Measurements from ENCODE around the gene PCGF5.
A peak's percentile ranks its signal among the peaks of the same experiment; 100 is the strongest.
"Not testable (repeated sequence)": the region's sequence is repeated elsewhere in the genome, so short reads cannot be mapped to it uniquely, and the experiment has no call there.

PCGF5 gene

DNA sequence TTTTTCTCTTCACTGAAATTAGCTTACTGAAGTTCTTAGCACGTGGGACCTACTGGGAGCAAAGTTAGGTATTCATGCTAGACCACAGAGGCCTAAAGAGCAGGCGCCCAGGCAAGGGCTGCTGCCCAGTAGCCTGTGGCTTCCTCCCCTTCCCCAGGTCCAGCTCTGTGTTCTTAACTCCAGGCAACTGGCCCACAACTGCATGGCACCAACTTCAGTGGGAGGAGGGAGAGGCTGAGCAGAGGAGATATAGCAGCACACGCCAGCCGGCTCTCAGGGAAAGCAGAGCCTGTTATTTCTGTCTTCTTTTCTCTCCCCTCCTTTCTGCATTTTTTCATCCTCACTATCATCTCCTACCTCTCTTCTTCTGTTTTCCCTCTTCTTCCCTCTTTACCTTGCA is 67.4 kb downstream of the PCGF5 start:
- DNase-seq = no peak

DNA sequence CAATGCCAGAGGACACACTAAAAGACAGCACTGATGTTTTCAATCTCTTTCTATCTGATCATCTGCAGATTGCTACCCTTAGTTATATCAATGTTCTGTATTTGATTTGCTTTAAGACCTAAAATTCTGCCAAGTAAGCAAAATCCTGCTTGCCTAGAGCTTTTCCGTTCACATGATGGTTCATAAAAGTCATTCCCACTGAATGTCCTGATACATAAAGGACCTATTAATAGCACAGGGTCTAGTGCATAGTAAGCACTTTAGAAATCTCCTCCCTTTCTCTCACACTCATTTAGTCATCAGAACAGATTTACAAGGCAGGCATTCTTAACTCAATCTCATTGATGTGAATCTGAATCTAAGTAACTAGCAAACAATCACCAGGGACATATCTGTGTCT is 68.8 kb downstream of the PCGF5 start:
- DNase-seq = no peak

DNA sequence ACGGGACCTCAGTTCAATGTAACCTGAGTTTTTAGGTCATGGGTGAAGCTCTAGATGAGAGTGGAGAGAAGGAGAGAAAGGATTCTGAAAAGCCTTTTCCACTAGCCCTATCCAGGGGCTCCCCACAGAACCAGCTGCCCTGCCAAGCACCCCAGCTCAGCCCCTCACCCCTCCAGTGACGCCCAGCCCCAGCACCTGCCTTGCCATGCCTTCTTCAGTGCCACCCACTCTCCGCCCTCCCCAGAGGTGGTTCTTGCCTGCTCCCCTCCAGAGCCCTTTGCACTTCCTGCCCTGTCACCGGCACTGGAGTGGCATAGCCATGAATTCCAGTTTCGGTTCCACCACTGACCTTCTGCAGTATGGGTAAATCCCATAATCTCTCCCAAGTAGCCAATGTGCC is 70.1 kb downstream of the PCGF5 start:
- no peak for DNase-seq

DNA sequence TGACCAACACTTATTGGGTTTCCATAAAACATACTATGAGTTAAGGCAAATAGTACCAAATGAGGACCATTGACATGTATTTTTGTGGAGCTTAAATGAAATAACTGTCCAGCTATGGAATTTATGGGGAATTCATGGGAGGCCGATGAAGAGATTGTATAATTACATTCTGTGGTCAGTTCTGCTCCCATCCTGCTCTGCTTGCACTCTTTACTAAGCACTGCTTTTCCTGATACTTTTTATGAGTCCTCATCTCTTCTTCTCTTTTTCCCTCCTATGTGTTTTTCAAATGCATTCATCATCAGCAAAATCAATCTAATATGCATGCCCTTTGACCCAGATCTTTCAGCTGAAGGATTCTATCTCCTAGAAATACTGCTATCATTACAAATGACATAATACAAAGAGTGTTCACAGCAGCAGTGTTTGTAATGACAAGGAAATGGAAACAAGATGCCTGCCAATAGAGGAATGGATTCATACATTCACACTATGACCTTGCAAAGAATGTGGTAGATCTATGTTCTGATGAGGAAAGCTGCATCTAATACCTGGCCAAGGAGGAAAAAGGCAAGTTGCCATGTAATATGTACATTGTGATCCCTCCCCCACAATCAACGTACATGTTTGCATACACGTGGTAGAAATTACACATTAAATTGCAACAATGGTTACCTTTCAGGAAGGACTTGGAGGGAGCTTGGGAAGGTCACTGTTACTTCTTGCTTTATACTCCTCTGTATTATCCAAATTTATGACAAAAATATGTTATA is 73.9 kb downstream of the PCGF5 start:
- no peak for DNase-seq

DNA sequence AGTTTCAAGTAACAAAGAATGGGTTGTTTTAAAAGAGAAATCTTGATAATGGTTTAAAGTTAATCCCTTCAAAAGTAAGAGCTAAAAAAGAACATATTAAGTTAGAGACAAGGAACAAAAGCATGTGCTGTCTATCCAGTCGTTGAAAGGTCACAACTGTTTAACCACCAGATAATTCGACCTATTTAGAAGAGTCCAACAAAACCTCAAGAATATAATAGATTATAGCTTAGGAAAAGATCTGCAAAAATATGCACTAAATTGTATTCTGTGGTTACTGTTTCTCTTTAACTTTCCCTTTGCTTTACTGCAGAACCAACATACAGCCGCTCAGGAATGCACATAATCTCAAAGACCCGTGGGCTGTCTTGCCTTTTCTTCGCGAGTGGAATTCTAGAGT is 74.9 kb downstream of the PCGF5 start:
- DNase-seq = no peak

DNA sequence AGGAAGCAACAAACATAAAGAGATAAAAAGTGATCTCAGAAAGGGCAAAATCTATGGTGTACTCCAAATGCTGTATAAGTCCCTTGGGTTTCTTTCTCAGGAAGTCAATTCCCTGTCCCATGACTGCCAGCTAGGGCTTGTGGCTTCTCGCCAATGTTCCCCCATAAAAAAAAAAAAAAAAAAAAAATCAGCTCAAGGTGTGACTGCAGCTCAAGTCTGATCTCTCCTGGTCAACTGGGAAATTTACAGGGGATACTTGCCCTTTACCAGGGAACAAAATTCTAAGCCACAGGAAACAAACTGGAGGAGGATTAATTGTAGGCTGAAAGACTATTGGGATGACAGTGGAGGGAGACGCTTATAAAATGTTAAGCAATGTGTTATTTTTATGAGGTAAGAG is 76.0 kb downstream of the PCGF5 start:
- no peak for DNase-seq

DNA sequence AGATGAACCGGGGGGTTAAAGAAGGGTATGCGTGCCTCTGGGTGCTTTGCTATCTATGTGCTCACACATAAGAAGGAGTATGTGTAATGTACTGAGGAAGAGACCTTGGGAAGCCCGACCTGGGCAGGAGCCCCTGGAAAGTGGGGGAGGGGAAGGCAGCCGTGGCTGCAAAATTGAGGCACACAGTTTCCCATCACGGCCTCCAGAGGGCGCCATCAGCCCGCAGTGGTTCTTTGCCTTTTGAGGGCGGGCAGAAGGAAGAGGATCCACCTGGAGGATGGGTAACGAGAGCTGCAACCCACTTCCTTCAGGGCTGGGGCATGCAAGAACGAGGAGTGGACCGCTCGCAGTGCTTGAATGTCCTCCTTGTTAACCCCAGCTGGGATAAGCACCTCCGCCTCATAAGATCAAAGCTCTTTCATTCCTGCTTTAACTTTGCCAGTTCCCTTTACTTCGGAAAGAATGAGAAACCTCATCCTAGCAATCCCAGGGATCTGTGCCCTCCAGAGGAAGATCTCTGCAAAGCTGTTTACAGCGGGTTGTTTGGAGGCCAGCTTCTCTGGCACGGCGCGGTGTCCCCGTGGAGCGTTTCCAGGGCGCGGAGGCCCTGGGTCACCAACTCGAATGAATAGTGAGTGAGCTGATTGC is 77.9 kb downstream of the PCGF5 start:
- peak; percentile 65 for DNase-seq

DNA sequence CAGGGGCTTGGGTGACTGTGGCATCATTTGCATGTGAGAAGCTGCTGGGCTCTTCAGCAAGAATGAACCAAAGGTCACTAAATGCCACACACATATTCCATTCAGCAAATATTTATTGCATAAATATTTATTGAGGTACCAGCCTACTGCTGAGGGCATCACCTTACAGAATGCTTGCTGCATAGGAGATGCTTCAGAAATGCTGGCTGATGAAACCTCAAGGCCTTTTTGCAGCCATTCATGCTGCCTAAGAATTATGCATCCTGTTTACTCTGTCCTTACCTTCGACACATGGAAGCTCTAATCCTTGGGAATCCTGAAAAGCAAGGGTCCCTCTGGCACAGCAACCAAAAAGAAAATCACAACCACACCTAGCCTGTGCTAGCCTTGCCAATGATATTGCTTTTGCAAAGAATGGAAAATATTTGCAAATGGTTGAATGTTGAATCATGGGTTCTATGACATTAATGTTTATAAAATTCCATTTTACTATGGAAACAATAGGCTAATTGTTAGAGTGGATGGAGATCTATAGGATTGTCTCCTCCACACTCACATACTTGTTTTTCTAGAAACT is 79.6 kb downstream of the PCGF5 start:
- DNase-seq = no peak

DNA sequence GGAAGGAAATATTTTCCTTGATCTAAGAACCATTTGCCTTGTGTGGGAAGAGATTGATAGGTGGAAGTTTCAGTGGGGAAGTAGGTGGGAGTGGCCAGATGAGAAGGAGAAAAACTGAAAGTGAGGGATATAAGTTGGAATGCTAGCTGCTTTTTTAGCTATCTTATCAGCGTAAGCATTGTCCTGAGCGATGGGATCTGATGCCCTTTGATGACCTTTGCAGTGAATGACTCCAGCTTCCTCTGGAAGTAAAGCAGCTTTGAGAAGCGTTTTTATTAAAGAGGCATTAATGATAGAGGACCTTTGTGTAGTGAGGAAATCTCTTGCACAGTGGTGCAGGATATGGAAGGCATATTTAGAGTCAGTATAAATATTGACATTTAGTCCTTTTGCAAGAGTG is 82.5 kb downstream of the PCGF5 start:
- DNase-seq = not testable (repeated sequence)

DNA sequence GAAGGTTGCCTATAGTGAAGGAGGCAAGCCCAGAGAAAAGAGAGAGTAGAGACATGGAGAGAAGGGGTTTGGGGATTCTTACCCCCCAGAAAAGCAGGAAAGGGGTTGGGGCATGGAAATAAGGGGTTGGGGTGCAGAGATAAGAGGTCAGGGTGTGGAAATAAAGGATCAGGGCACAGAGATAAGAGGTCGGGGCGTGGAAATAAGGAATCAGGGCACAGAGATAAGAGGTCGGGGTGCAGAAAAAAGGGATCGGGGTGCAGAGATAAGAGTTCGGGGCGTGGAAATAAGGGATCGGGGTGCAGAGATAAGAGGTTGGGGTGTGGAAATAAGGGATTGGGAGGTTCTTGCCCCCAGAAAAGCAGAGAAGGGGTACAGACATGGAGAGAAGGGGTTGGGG is 85.5 kb downstream of the PCGF5 start:
- not testable (repeated sequence) for DNase-seq

DNA sequence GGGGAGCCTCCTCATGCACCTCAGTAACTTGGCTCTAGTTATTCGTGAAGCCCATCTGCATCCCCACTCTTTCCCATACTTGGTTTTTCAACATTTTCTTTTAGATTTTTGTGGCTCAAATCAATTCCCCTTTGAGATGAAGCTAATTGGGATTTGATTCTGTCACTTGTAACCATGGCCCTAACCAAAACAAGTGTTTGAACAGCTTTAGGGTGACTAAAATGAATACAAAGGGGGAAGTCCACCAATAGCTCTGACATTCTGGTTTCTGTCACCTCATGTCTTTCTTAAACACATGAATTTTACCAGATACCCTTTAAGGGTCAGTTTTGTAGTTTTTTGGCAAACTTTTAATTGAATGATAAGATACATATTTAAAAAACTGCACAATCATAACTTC is 87.0 kb downstream of the PCGF5 start:
- no peak for DNase-seq

DNA sequence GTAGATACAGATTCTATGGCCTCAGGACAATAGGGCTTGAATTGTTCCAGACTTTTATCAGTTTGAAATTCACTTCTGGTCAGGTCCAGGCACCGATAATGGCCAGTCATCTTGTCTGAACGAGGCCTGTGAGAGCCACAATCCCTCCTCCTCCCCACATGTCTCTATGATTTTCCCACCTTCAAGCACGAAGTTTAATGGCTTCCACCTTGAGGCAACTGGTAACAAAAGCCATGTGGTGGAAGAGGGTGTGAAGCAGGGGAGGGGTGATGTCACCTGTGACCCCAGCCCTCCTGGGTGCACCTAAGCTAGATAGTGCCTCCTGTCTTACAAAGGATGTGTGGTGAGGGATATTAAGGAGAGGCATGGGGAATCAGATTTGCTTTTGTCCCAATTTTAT is 89.2 kb downstream of the PCGF5 start:
- DNase-seq = no peak

DNA sequence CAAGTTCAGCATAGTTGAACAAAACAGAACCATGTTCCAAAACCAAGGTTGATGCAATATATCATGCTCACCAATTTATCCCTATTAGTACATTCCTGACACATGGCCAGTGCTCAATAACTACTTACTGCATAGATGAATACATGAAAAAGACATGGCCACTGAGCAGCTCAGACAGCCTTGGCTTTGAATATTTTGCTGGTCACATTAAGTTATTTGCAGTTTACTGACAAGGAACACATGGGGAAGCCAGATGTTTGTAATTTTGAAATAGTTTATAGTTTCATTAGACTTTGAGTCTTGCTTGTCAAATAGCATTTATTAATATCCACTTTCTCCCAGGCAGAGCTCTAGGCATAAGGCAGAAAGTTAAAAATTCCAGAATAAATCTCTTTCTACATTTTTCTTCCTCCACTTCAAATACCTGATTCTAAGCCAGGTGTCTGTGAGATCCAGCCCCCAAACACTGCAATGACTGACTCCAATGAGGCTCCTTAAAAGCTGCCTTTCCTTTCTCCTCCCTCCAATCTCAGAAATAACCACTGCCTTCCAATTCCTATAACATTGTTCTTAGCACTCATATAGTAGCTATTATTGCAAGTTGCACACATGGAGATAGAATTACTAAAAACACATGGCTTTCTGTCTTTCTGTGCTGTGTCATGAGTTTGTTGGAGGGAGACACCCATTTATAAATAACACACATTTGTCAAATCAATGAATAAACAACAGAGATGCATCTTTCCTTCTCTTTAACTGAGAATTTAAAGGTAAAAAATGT is 91.3 kb downstream of the PCGF5 start:
- DNase-seq = no peak

DNA sequence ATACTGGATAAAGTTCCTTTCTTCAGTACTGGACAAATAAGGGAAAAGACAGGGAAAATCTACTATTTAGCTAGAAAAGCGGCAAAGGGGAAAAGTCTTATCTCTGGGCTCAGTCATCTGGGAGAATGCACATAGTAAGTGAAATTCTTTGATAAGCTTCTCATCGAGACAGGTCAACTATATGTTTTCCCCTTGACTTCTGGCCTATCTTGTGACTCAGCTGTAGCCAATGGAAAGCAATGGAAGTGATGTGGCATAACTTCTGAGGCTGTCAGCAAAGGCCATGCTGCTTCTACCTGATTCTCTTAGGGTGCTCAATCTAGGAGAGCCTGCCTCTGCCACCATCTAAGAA is 91.9 kb downstream of the PCGF5 start:
- no peak for DNase-seq

DNA sequence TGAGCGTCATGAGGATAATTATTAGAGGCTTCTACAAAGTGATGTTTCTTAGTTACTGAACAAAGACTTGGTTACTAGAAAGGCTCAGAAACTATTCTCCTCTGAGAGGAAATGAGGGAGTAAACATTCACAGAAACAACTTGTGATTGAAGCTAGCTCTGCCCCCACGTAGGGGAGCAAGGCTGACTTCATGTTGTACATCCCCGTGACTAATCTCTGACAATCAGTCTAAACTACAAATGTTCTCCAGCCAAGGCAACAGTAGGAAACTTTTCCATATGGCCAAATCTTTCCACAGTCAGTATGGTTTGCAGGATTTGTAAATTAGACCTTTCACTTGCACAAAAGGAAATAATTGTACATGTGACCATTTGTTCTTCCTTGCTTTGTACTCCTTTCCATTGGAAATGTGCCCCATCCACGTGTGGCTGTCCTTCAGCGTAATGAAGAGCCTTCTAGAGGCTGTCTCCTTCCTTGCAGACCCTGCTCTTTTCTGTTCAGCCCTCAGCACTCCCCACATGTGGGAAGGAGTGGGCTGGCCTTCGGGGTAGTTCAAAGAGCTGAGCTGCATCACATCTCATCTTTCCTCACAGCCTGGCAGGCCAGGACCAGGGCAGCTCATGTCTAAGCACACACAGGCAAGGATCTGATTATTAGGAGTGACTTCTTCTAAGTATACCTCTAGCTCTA is 93.5 kb downstream of the PCGF5 start:
- peak; percentile 72 for DNase-seq

DNA sequence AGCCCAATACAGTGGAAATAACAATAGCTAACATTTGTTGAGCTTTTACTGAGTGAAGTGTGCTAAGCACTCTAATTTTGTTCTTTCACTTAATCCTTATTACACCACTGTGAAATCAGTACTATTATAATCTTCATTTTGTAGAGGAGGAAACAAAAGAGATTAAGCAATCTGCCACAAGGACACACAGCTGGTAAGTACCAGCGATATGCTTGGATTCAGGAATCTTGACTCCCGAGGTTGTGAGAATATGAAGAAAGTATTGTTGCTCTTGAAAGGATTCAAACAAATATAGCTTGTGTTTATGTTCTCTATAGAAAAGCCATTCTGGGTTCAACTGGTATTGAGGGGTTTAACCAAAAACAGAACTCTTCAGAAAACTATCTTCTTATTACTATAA is 96.0 kb downstream of the PCGF5 start:
- DNase-seq = no peak

DNA sequence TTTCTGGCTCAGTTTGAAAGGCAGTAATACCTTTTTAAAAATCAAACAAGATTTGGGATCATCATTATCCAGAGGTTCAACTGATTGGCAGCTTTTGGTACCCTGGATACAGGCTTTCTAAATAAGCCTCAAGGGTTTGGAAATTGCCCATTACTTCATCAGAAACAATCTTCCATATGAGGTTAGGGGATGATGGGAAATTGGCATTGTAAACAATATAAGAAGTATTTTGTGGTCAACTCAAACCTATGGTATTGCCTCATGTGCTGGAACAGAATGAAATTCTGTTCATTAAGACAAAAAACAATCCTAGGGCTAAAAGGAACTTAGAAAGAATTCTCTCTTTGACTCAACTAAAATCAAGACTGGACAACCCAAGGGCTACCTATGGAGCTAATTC is 97.1 kb downstream of the PCGF5 start:
- DNase-seq = no peak

DNA sequence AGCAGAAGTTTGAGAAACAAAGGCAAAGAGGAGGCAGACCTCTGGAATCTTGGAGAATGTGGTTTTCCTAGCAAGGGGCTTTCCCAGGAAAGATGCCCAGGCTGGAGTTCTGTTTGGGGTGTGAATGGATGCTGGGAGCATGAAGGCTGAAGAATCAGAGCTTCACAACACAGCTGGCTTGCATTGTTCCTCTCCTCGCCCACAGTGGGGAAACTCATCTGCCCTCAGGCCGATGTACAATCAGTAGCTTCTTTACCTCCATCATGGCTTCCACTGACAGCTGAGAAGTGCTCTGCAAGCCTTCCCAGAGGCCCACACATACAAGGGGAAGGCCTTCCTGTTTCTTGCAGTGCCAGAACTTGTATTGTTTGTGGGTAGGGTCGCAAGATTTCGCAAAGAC is 98.9 kb downstream of the PCGF5 start:
- peak; percentile 36 for DNase-seq

DNA sequence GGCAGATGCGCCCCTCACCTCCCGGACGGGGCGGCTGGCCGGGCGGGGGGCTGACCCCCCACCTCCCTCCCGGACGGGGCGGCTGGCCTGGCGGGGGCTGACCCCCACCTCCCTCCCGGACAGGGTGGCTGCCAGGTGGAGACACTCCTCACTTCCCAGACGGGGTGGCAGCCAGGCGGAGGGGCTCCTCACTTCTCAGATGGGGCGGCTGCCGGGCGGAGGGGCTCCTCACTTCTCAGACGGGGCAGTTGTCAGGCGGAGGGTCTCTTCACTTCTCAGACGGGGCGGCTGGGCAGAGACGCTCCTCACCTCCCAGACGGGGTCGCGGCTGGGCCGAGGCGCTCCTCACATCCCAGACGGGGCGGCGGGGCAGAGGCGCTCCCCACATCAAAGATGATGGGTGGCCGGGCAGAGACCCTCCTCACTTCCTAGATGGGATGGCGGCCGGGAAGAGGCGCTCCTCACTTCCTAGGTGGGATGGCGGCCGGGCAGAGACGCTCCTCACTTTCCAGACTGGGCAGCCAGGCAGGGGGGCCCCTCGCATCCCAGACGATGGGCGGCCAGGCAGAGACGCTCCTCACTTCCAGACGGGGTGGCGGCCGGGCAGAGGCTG is 102.9 kb downstream of the PCGF5 start:
- DNase-seq = not testable (repeated sequence)

DNA sequence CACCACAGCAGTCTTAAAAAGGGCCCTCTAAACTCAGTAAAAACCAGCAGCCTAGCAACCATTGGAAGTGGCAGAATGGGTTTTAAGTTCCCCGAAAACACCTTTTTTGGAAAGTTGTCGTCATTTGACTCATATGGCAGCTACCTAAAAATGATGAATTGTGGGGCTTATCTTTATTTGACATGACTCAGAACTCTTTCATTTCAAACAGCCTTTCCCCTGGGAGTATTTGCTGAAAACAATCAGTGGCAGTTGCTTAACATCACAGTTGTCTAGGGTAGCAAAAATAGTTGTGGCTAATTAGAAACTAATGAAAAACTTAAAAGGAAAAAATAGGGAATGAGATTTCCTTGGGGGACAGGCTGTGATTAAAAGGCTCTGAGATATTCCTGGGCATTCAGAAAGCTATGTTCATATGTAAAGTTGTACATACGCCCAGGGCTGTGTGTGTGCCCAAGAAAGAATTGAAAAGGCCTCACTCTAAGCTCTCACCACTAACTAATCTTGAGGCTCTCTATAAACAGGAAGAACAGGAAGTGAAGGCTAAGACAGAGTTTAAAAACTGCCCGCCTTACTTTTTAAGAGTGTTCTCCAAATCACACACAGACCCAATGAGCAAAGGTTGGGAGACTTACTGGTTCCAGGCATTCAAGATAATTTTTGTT is 108.0 kb downstream of the PCGF5 start:
- DNase-seq = peak; percentile 16

All from NCI-H226 (cell line).